SU-DHL-6 (cell line): Measurements from ENCODE around the gene PRICKLE2.

Source experiments
- H2AFZ ChIP-seq: fragments of 200-600 bp; sonication (generic); 2 replicates; pipeline ENCODE4 v1.6.1; 2014; ENCODE audit warnings: low read depth, mild to moderate bottlenecking, moderate library complexity, mixed read lengths, antibody characterized with exemption, low read length; ENCODE audit not compliant: severe bottlenecking
- H3F3A ChIP-seq: fragments of 200-600 bp; shearing (Covaris generic); 2 replicates; pipeline ENCODE4 v1.6.0; 2016; ENCODE audit warnings: antibody characterized with exemption, mild to moderate bottlenecking; ENCODE audit not compliant: insufficient read depth
- H3K27ac ChIP-seq: fragments of 200-600 bp; sonication (generic); 2 replicates; pipeline ENCODE4 v1.5.1; 2016; ENCODE audit warnings: low read depth, mild to moderate bottlenecking, low read length, moderate library complexity, mixed read lengths
- H3K27me3 ChIP-seq: fragments of 200-600 bp; sonication (generic), shearing (Covaris generic); 2 replicates; pipeline ENCODE4 v1.6.0; 2014; ENCODE audit warnings: mild to moderate bottlenecking, low read length
- H3K36me3 ChIP-seq: fragments of 200-600 bp; sonication (generic); 2 replicates; pipeline ENCODE4 v1.6.1; 2014; ENCODE audit warnings: mild to moderate bottlenecking, low read length, mixed read lengths
- H3K4me2 ChIP-seq: fragments of 300-600, 200-600 bp; shearing (Covaris generic), sonication (generic); 2 replicates; pipeline ENCODE4 v1.6.0; 2014; ENCODE audit warnings: low read length, low read depth, mild to moderate bottlenecking; ENCODE audit not compliant: poor library complexity, severe bottlenecking
- H3K4me3 ChIP-seq: fragments of 200-600 bp; sonication (generic); 2 replicates; pipeline ENCODE4 v1.5.1; 2014; ENCODE audit warnings: antibody characterized with exemption, low read length, mild to moderate bottlenecking, mixed read lengths; ENCODE audit not compliant: insufficient read depth, poor library complexity, severe bottlenecking
- H3K79me2 ChIP-seq: fragments of 200-600 bp; sonication (generic); 2 replicates; pipeline ENCODE4 v1.6.1; 2014; ENCODE audit warnings: mild to moderate bottlenecking, low read length, moderate library complexity; ENCODE audit not compliant: insufficient read depth
- H3K9ac ChIP-seq: fragments of 200-600 bp; sonication (generic); 2 replicates; pipeline ENCODE4 v1.7.0; 2014; ENCODE audit warnings: mild to moderate bottlenecking, low read length
- H3K9me2 ChIP-seq: fragments of 200-600 bp; sonication (generic); replicated peaks from 2 replicates; pipeline ENCODE4 v1.6.1; 2014; ENCODE audit warnings: low read length; ENCODE audit not compliant: insufficient read depth
- H3K9me3 ChIP-seq: fragments of 200-600 bp; sonication (generic); 2 replicates; pipeline ENCODE4 v1.6.1; 2014; ENCODE audit warnings: low read length, mixed read lengths; ENCODE audit not compliant: insufficient read depth
- H4K20me1 ChIP-seq: fragments of 200-600 bp; sonication (generic); 2 replicates; pipeline ENCODE4 v1.6.1; 2014; ENCODE audit warnings: low read depth, mild to moderate bottlenecking, antibody characterized with exemption, low read length, moderate library complexity, mixed read lengths
- EZH2phosphoT487 ChIP-seq: fragments of 200-600 bp; sonication (generic), shearing (Covaris generic); conservative IDR thresholded peaks from 2 replicates; pipeline ENCODE4 v1.6.1; 2018; ENCODE audit warnings: mild to moderate bottlenecking, antibody characterized with exemption, low read length, moderate library complexity, mixed read lengths
- TF ChIP-seq, protein P1 (sequence below): fragments of 200-600 bp; sonication (generic); IDR thresholded peaks from one replicate; pipeline ENCODE4 v1.5.1; 2017; ENCODE audit warnings: antibody characterized with exemption, mild to moderate bottlenecking, low read length, moderate library complexity; ENCODE audit not compliant: insufficient read depth, poor library complexity, severe bottlenecking

PRICKLE2 gene

DNA sequence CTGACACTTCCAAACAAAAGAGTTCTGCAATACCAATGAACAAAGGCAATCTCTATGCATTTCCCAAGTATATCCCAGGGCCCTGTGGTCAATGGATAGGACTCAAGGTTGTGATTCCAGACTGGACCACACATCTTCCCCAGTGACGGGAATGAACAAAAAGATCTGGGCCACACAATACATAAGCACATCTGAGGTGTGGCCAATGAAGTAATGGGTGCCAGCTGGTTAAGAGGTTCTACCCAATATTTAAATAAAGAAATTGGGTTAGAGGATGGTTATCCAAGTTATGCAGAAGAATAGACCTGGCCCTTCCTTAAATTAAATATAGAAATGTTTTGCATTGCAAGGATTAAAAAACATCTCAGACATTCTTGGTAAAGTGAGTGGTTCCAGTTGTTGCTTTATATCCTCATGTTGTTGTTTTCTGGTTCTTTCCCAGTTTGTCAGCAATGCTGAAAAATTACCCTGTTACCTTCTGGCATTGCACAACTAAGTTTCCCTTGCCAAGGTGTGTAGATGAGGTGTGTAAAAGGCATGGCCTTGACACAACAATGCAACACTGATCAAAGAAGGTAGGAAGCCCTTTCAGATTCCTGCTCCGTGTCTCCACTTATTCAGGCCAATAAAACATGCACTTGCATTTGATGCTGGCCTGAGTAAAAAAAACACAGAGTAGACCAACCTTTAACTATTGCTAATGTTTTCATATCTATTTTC, 86.5 kb downstream of the PRICKLE2 start:
- TF ChIP-seq EZH2phosphoT487 = no peak
- TF ChIP-seq, protein P1, sequence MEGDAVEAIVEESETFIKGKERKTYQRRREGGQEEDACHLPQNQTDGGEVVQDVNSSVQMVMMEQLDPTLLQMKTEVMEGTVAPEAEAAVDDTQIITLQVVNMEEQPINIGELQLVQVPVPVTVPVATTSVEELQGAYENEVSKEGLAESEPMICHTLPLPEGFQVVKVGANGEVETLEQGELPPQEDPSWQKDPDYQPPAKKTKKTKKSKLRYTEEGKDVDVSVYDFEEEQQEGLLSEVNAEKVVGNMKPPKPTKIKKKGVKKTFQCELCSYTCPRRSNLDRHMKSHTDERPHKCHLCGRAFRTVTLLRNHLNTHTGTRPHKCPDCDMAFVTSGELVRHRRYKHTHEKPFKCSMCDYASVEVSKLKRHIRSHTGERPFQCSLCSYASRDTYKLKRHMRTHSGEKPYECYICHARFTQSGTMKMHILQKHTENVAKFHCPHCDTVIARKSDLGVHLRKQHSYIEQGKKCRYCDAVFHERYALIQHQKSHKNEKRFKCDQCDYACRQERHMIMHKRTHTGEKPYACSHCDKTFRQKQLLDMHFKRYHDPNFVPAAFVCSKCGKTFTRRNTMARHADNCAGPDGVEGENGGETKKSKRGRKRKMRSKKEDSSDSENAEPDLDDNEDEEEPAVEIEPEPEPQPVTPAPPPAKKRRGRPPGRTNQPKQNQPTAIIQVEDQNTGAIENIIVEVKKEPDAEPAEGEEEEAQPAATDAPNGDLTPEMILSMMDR = no peak
- Histone ChIP-seq H3K4me3 (no peak overlapping the region), H3K4me2 (no peak overlapping the region), H3K36me3 (no peaks in the 10 kb centered on the region), H2AFZ (no peak overlapping the region), H3F3A (no peaks in the 10 kb centered on the region), H3K9me3 (no peaks in the 10 kb centered on the region), H3K9ac (no peak overlapping the region), H3K9me2 (no peaks in the 10 kb centered on the region), H4K20me1 (no peaks in the 10 kb centered on the region), H3K79me2 (no peaks in the 10 kb centered on the region), H3K27me3 (no peaks in the 10 kb centered on the region), H3K27ac (no peak overlapping the region)

DNA sequence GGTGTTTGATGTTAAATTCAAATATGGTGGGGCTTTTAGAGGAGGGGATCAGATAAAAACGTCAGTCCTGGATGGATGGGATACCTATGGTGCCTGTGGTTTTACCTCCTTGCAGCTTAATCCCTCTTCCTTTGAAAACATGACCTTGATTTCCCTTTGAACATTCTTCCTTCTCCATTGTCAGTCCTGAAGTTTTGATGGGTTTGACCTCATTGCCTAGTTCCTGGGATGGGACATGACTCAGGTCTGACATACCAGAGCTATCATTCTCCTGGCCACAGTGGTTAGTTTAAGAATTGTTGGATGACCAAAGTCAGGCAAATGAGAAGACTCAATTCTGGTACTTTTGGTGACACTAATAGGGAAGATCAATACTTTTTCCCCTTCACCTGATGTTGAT, 87.2 kb downstream of the PRICKLE2 start:
- no peak for TF ChIP-seq EZH2phosphoT487
- TF ChIP-seq, protein P1 = no peak
- Histone ChIP-seq H3K9me3 (no peaks in the 10 kb centered on the region), H2AFZ (no peak overlapping the region), H3K4me3 (no peak overlapping the region), H3K36me3 (no peaks in the 10 kb centered on the region), H3K9ac (no peak overlapping the region), H3K4me2 (no peak overlapping the region), H4K20me1 (no peaks in the 10 kb centered on the region), H3K79me2 (no peaks in the 10 kb centered on the region), H3K9me2 (no peaks in the 10 kb centered on the region), H3F3A (no peaks in the 10 kb centered on the region), H3K27ac (no peak overlapping the region), H3K27me3 (no peaks in the 10 kb centered on the region)

DNA sequence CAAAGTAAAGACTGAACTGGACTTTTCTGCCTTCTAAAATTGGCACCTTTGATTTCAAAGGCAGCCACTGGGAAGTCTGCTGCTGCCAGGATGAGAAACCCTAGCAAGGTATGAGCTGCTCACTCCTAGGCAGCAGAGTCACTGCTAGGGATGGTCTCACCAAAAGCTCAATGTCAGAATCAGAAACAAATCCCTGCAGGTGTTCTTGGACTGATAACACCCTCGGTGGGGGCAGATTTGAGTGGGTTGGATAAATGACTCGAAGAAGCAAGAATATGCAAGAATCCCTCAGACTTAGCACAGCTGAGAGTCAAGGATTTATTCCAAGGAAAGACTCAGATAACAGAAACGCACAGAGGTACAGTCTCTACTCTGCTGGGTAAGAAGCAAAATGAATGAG, 90.4 kb downstream of the PRICKLE2 start:
- Histone ChIP-seq H2AFZ (no peak overlapping the region), H3K4me2 (no peak overlapping the region), H3K9me3 (no peaks in the 10 kb centered on the region), H3K27me3 (no peaks in the 10 kb centered on the region), H3K9me2 (no peaks in the 10 kb centered on the region), H3F3A (no peaks in the 10 kb centered on the region), H3K4me3 (no peak overlapping the region), H3K9ac (no peak overlapping the region), H3K36me3 (no peaks in the 10 kb centered on the region), H3K27ac (no peak overlapping the region), H4K20me1 (no peaks in the 10 kb centered on the region), H3K79me2 (no peaks in the 10 kb centered on the region)
- TF ChIP-seq, protein P1 = no peak
- no peak for TF ChIP-seq EZH2phosphoT487
